Body of pancreas (tissue), 4 donors: ENCODE results near the gene CXorf65. TPM values are rescaled to one million over a fixed set of nuclear protein-coding genes. Genes with fewer than 3 reads are reported as not detected.
A peak's percentile ranks its signal among the peaks of the same experiment; 100 is the strongest.

Experiments used
- ATAC-seq: fragments of 150-250 bp; one replicate; pipeline ENCODE4 v1.9.1; 2016
- DNase-seq, 4 donors: peaks; one replicate each; pipeline ENCODE4 v3.0.0-alpha.2; 2019
- H3K27ac ChIP-seq, 4 donors: fragments of 200-600 bp; sonication (generic); 1 replicate in 3 of 4; 2 replicates in 1 of 4; pipeline versions ENCODE4 v1.5.1 to v1.6.1; 2016 to 2019; ENCODE audit warnings: mild to moderate bottlenecking in 1 of 4, mixed read lengths in 1 of 4, moderate library complexity in 1 of 4
- H3K27me3 ChIP-seq, 2 donors: fragments of 200-600 bp; sonication (generic); one replicate each; pipeline ENCODE4 v1.6.0; 2016; ENCODE audit warnings: mild to moderate bottlenecking in 1 of 2
- H3K36me3 ChIP-seq, 2 donors: fragments of 200-600 bp; sonication (generic); replicated peaks in 1 of 2; 2 replicates each; pipeline ENCODE4 v1.5.1; 2016; ENCODE audit warnings: low read depth in 2 of 2; ENCODE audit not compliant: insufficient read depth in 1 of 2
- H3K4me1 ChIP-seq: fragments of 200-600 bp; sonication (generic); one replicate; pipeline ENCODE4 v1.6.0; 2016
- H3K4me3 ChIP-seq, 2 donors: fragments of 200-600 bp; sonication (generic); 1 replicate in 1 of 2; 2 replicates in 1 of 2; pipeline ENCODE4 v1.5.1; 2016 to 2019
- H3K9me3 ChIP-seq, 3 donors: fragments of 200-600 bp; sonication (generic); 1 replicate in 2 of 3; 2 replicates in 1 of 3; pipeline ENCODE4 v1.5.1; 2016
- POLR2A ChIP-seq, 3 donors: fragments of 450-650 bp; IDR thresholded peaks; one replicate each; pipeline ENCODE4 v1.6.1; 2016; ENCODE audit warnings: antibody characterized with exemption in 3 of 3, mild to moderate bottlenecking in 2 of 3
- WGBS, 2 donors: methylation state at CpG; one replicate each; pipeline ENCODE4 v1.1.5; 2017; 5-methylcytosine and 5-hydroxymethylcytosine counted together
- intact Hi-C: fragments of 100-400 bp; cut with DNase I; formaldehyde crosslinking; loops from one replicate; pipeline ENCODE4 v1.15.1; 2023
- total RNA-seq, 2 donors: library from RNA; depleted of rRNA; stranded (reverse); fragments of >200 nt; gene quantifications; one replicate each; pipeline ENCODE4 v1.1.0, GENCODE V29; 2016
- TF ChIP-seq, protein P1 (sequence below), 7 experiments: fragments of 450-650 bp in 4 of 7; fragments of 200-600 bp in 3 of 7; sonication (generic) in 3 of 7; IDR thresholded peaks; one replicate each; pipeline ENCODE4 v1.5.1; 2016 to 2019; ENCODE audit warnings: antibody characterized with exemption in 7 of 7

CXorf65 gene
- total RNA-seq, 2 donors from 2014 or later = not detected

DNA sequence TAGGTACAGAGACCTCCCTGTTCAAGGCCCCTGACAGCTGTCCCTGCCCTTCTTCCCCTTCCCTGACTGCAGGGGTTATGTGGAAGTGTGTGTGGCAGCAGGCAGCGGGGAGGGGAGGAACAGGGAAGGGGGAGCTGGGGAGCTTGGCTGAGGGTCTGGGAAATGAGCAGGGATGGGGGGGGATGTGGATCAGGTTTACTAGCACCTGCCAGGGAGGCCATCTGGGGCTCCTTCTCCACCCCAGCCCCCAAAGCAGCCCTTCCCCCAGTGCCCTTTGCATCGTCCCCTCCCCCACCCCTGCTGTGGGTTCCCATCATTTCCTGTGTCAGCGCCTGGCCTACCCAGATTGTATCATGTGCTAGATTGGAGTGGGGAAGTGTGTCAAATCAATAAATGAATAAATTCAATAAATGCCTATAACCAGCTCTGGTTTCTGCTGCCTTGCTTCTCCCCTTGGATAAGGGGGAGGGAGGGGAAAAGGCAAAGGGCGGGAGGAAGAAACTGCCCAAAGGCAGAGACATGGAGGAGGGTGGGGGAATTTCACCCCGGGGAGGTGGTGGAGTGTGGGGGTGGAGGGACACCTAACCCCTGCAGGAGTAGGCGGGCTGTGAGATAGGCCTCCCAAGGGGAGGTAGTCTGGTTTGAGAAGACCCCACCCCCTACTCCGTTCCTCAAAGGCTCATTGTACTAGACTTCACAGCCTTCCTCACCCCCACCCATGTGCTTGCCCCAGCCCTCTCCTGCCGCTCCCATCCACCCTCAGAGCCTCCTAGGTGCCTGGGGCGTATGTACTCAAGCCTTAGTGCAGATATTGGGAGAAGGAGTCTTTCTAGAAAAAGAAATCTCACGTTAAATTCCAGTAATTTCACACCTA, 3.2 kb downstream of the CXorf65 start:
- H3K4me1 ChIP-seq = peaks cover 6% of the 10 kb centered on the region
- TF ChIP-seq POLR2A (IDR thresholded peaks at IDR 0.05) = no peak
- TF ChIP-seq, protein P1, sequence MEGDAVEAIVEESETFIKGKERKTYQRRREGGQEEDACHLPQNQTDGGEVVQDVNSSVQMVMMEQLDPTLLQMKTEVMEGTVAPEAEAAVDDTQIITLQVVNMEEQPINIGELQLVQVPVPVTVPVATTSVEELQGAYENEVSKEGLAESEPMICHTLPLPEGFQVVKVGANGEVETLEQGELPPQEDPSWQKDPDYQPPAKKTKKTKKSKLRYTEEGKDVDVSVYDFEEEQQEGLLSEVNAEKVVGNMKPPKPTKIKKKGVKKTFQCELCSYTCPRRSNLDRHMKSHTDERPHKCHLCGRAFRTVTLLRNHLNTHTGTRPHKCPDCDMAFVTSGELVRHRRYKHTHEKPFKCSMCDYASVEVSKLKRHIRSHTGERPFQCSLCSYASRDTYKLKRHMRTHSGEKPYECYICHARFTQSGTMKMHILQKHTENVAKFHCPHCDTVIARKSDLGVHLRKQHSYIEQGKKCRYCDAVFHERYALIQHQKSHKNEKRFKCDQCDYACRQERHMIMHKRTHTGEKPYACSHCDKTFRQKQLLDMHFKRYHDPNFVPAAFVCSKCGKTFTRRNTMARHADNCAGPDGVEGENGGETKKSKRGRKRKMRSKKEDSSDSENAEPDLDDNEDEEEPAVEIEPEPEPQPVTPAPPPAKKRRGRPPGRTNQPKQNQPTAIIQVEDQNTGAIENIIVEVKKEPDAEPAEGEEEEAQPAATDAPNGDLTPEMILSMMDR (IDR thresholded peaks at IDR 0.05) = no peak
- intact Hi-C loops = no loop called here

DNA sequence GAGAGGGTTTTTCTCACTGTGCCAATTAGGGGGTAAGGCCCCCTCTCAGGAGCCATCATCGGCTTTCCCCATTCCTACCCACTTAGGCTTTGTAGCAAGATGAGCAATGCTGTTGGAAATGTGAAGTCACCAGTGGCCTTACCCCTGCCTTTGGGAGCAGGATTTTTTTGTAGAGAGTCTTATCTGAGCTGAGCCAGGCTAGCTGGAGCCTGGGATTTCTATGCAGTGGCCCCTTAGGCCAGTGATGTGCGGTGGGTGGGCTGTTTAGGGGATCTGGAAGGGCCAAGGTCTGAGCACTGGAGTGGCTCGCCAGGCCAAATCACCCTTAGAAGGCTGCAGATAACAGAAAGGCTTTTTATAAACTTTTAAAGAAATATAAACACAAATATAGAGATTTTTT, 4.2 kb downstream of the CXorf65 start:
- 60 to 67% methylated on average over 2 to 3 of the region's 3 CpGs for WGBS, 2 donors
- TF ChIP-seq, protein P1 (IDR thresholded peaks at IDR 0.05) = no peak
- no peak for TF ChIP-seq POLR2A (IDR thresholded peaks at IDR 0.05)
- H3K27me3 ChIP-seq = no peaks in the 10 kb centered on the region

More for the DNA sequence above, 3.2 kb downstream of the CXorf65 start:
- no peaks in the 10 kb centered on the region for H3K27me3 ChIP-seq
- no peak for ATAC-seq
- DNase-seq = peak in 1 of 4 donors; percentile 14
- no peaks in the 10 kb centered on the region for H3K36me3 ChIP-seq
- 21 to 42% methylated on average over 6 to 8 of the region's 10 CpGs for WGBS, 2 donors
- H3K9me3 ChIP-seq = no peaks in the 10 kb centered on the region
- H3K4me3 ChIP-seq = no peak overlapping the region
- peak overlapping the region in 2 of 4 donors; percentile 3 to 21 for H3K27ac ChIP-seq

DNA sequence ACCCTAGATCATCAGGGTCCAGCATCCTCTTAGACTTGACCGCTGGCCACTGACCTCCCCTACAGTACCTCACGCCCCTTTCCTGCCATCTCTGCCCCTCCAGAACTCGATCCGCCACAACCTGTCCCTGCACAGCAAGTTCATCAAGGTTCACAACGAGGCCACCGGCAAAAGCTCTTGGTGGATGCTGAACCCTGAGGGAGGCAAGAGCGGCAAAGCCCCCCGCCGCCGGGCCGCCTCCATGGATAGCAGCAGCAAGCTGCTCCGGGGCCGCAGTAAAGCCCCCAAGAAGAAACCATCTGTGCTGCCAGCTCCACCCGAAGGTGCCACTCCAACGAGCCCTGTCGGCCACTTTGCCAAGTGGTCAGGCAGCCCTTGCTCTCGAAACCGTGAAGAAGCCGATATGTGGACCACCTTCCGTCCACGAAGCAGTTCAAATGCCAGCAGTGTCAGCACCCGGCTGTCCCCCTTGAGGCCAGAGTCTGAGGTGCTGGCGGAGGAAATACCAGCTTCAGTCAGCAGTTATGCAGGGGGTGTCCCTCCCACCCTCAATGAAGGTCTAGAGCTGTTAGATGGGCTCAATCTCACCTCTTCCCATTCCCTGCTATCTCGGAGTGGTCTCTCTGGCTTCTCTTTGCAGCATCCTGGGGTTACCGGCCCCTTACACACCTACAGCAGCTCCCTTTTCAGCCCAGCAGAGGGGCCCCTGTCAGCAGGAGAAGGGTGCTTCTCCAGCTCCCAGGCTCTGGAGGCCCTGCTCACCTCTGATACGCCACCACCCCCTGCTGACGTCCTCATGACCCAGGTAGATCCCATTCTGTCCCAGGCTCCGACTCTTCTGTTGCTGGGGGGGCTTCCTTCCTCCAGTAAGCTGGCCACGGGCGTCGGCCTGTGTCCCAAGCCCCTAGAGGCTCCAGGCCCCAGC, 5.7 kb downstream of the CXorf65 start:
- 83 to 89% methylated on average over 11 to 27 of the region's 31 CpGs for WGBS, 2 donors
- Histone ChIP-seq H3K27me3 (no peaks in the 10 kb centered on the region), H3K27ac (no peak overlapping the region), H3K9me3 (no peaks in the 10 kb centered on the region), H3K4me3 (no peak overlapping the region), H3K36me3 (no peaks in the 10 kb centered on the region), H3K4me1 (peaks cover 19% of the 10 kb centered on the region)
- TF ChIP-seq, protein P1 (IDR thresholded peaks at IDR 0.05) = no peak
- intact Hi-C loops = no loop called here
- ATAC-seq = no peak
- DNase-seq = no peak

More for the DNA sequence above, 4.2 kb downstream of the CXorf65 start:
- H3K36me3 ChIP-seq = no peaks in the 10 kb centered on the region
- DNase-seq (no peak), ATAC-seq (no peak)
- no peaks in the 10 kb centered on the region for H3K9me3 ChIP-seq
- no peak overlapping the region for H3K27ac ChIP-seq
- intact Hi-C loops = no loop called here
- no peak overlapping the region for H3K4me3 ChIP-seq
- peaks cover 14% of the 10 kb centered on the region for H3K4me1 ChIP-seq

DNA sequence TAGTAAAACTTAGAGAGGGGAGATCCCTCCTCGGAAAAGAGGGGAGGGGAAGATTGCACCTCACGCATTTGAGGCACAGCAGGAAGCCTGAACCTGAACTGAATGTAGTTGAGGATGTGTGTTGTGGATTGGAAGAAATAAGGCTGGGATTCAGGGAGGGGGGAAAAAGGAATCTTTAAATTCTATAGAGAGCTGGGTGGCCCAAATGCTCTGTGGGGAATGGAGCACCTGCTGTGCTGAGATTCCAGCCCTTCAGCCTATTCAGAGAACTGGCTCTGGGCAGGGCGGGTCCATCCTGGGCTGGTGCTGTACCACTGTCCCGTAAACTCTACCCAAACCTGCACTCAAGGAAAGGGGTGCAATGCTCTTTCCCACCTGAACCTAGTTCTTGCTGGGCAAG, 6.8 kb downstream of the CXorf65 start:
- 85 to 93% methylated on average over 2 to 4 of the region's 4 CpGs for WGBS, 2 donors
- Histone ChIP-seq H3K36me3 (no peaks in the 10 kb centered on the region), H3K9me3 (no peaks in the 10 kb centered on the region), H3K4me3 (no peak overlapping the region), H3K27me3 (no peaks in the 10 kb centered on the region), H3K4me1 (peaks cover 25% of the 10 kb centered on the region), H3K27ac (no peak overlapping the region)
- TF ChIP-seq, protein P1 (IDR thresholded peaks at IDR 0.05) = no peak
- TF ChIP-seq POLR2A (IDR thresholded peaks at IDR 0.05) = no peak
- intact Hi-C loops = no loop called here
- no peak for DNase-seq
- ATAC-seq = no peak
